K562 (cell line): ENCODE data around the gene ANKS1A.

ENCODE experiments used
- ARID2 ChIP-seq: fragments of 450-650 bp; IDR thresholded peaks from 2 replicates; pipeline ENCODE4 v1.6.1; 2017; ENCODE audit warnings: antibody characterized with exemption, mild to moderate bottlenecking
- ATF3 ChIP-seq, 2 experiments: fragments of 450-650 bp in 1 of 2; sonication (generic) in 1 of 2; formaldehyde crosslinking in 1 of 2; IDR thresholded peaks in 1 of 2; conservative IDR thresholded peaks in 1 of 2; 2 replicates each; pipeline versions ENCODE4 v1.6.1 to v1.8.1; 2016 to 2023; ENCODE audit warnings: mild to moderate bottlenecking in 2 of 2, moderate library complexity in 2 of 2, inconsistent platforms in 1 of 2, missing genetic modification reagents in 1 of 2
- CAMTA2 ChIP-seq: fragments of 250-450 bp; sonication (Bioruptor Pico); conservative IDR thresholded peaks from 2 replicates; pipeline ENCODE4 v1.5.1; 2022
- FOXM1 ChIP-seq, 2 experiments: fragments of 450-650 bp in 1 of 2; sonication (generic) in 1 of 2; formaldehyde crosslinking in 1 of 2; IDR thresholded peaks; 2 replicates each; pipeline versions ENCODE4 v1.6.1 to v1.9.0; 2017 to 2022; ENCODE audit warnings: low read depth in 2 of 2, mild to moderate bottlenecking in 2 of 2, missing genetic modification reagents in 1 of 2, moderate library complexity in 1 of 2
- MAX ChIP-seq: sonication (generic); formaldehyde crosslinking; IDR thresholded peaks from 2 replicates; pipeline ENCODE4 v1.9.0; 2022; ENCODE audit warnings: mild to moderate bottlenecking, missing genetic modification reagents
- MED1 ChIP-seq: sonication (generic); formaldehyde crosslinking; IDR thresholded peaks from 2 replicates; pipeline ENCODE4 v1.8.1; 2023; ENCODE audit warnings: missing genetic modification reagents, borderline replicate concordance
- POLR2AphosphoS5 ChIP-seq: IDR thresholded peaks from 2 replicates; pipeline ENCODE4 v1.6.1; 2011; ENCODE audit warnings: mild to moderate bottlenecking, low read depth, low read length, moderate library complexity; ENCODE audit not compliant: control insufficient read depth, insufficient read depth
- ZNF3 ChIP-seq: fragments of 250-450 bp; sonication (Bioruptor Pico); IDR thresholded peaks from 2 replicates; pipeline ENCODE4 v1.5.0; 2021; ENCODE audit warnings: mild to moderate bottlenecking, moderate library complexity

GRCh38 chr6:34884996-34885395, 4.1 kb upstream of the ANKS1A start:
- TF ChIP-seq MED1 (CRISPR knock-in tag): no peak
- no peak for TF ChIP-seq MAX (CRISPR knock-in tag)
- TF ChIP-seq POLR2AphosphoS5: no peak
- no peak for TF ChIP-seq CAMTA2 (CRISPR knock-in tag)
- TF ChIP-seq ARID2: no peak
- no peak for TF ChIP-seq ZNF3 (CRISPR knock-in tag)
- TF ChIP-seq FOXM1 (IDR thresholded peaks at IDR 0.05; ENCODE audit: low read depth): no peak
- no peak for TF ChIP-seq FOXM1 (CRISPR knock-in tag; IDR thresholded peaks at IDR 0.05; ENCODE audit: low read depth)
- TF ChIP-seq ATF3 (IDR thresholded peaks at IDR 0.05): no peak
- TF ChIP-seq ATF3 (CRISPR knock-in tag; conservative IDR thresholded peaks at IDR 0.05): no peak
